ENCODE data around the gene DDX5.

- TF ChIP-seq CTCF (IDR thresholded peaks at IDR 0.05) (no peak), POLR2A (IDR thresholded peaks at IDR 0.05) (no peak)
Measured at GRCh38 chr17:64520359-64520758, 14.3 kb upstream of the DDX5 start.

Data from right lobe of liver (tissue), 4 donors.